ENCODE data around the gene IQSEC3.
"Not testable (repeated sequence)": the region's sequence is repeated elsewhere in the genome, so short reads cannot be mapped to it uniquely, and the experiment has no call there.

The IQSEC3 gene

GRCh38 chr12:53735-54730 lies 12.5 kb upstream of the IQSEC3 start:
- Histone ChIP-seq H3K4me1 (ENCODE audit: insufficient read depth, low read length) (peaks cover 13% of the 10 kb centered on the region; the same call in 1 of the 2 replicates), H3K36me3 (ENCODE audit: insufficient read depth, low read length) (no peaks in the 10 kb centered on the region), H3K4me3 (ENCODE audit: low read length) (no peak overlapping the region), H3K9me3 (ENCODE audit: insufficient read depth, low read depth, low read length) (peaks cover 5% of the 10 kb centered on the region; the same call in 1 of the 2 replicates), H3K9ac (ENCODE audit: low read depth, low read length) (no peak overlapping the region), H3K27ac (ENCODE audit: low read depth, low read length) (no peak overlapping the region), H3K27me3 (ENCODE audit: insufficient read depth, low read length) (0 out of 2 replicates have a peak, but pooled peaks cover 7% of the 10 kb centered on the region)
- WGBS, result 50% methylated on average over 4 of the region's 4 CpGs

- Histone ChIP-seq H3K9ac (ENCODE audit: low read depth, low read length) (no peak overlapping the region), H3K9me3 (ENCODE audit: insufficient read depth, low read depth, low read length) (peaks cover 7% of the 10 kb centered on the region; the same call in 1 of the 2 replicates), H3K4me1 (ENCODE audit: insufficient read depth, low read length) (peaks cover 13% of the 10 kb centered on the region; the same call in 1 of the 2 replicates), H3K4me3 (ENCODE audit: low read length) (no peak overlapping the region), H3K27ac (ENCODE audit: low read depth, low read length) (no peak overlapping the region), H3K36me3 (ENCODE audit: insufficient read depth, low read length) (no peaks in the 10 kb centered on the region), H3K27me3 (ENCODE audit: insufficient read depth, low read length) (0 out of 2 replicates have a peak, but pooled peaks cover 7% of the 10 kb centered on the region)
- 79% methylated on average over 13 of the region's 13 CpGs for WGBS
Measured at GRCh38 chr12:54750-55535, 11.6 kb upstream of the IQSEC3 start.

GRCh38 chr12:56683-57346 lies 9.8 kb upstream of the IQSEC3 start:
- H3K36me3 ChIP-seq (ENCODE audit: insufficient read depth, low read length), result no peaks in the 10 kb centered on the region
- H3K9me3 ChIP-seq (ENCODE audit: insufficient read depth, low read depth, low read length), result peaks cover 7% of the 10 kb centered on the region; the same call in 1 of the 2 replicates
- H3K27me3 ChIP-seq (ENCODE audit: insufficient read depth, low read length), result 0 out of 2 replicates have a peak, but pooled peaks cover 7% of the 10 kb centered on the region
- H3K9ac ChIP-seq (ENCODE audit: low read depth, low read length), result no peak overlapping the region
- no peak overlapping the region for H3K27ac ChIP-seq (ENCODE audit: low read depth, low read length)
- H3K4me1 ChIP-seq (ENCODE audit: insufficient read depth, low read length), result peaks cover 13% of the 10 kb centered on the region; the same call in 1 of the 2 replicates
- H3K4me3 ChIP-seq (ENCODE audit: low read length), result no peak overlapping the region
- 55% methylated on average over 7 of the region's 7 CpGs for WGBS

GRCh38 chr12:57539-57938 lies 9.0 kb upstream of the IQSEC3 start:
- no peak overlapping the region for H3K4me3 ChIP-seq (ENCODE audit: low read length)
- H3K27ac ChIP-seq (ENCODE audit: low read depth, low read length), result no peak overlapping the region
- H3K36me3 ChIP-seq (ENCODE audit: insufficient read depth, low read length), result no peaks in the 10 kb centered on the region
- WGBS, result 58% methylated on average over 7 of the region's 7 CpGs
- 0 out of 2 replicates have a peak, but pooled peaks cover 7% of the 10 kb centered on the region for H3K27me3 ChIP-seq (ENCODE audit: insufficient read depth, low read length)
- no peak overlapping the region for H3K9ac ChIP-seq (ENCODE audit: low read depth, low read length)
- H3K4me1 ChIP-seq (ENCODE audit: insufficient read depth, low read length), result peaks cover 13% of the 10 kb centered on the region; the same call in 1 of the 2 replicates
- H3K9me3 ChIP-seq (ENCODE audit: insufficient read depth, low read depth, low read length), result peaks cover 7% of the 10 kb centered on the region; the same call in 1 of the 2 replicates

- H3K36me3 ChIP-seq (ENCODE audit: insufficient read depth, low read length), result no peaks in the 10 kb centered on the region
- H3K27me3 ChIP-seq (ENCODE audit: insufficient read depth, low read length), result 0 out of 2 replicates have a peak, but pooled peaks cover 7% of the 10 kb centered on the region
- no peak overlapping the region for H3K27ac ChIP-seq (ENCODE audit: low read depth, low read length)
- no peak overlapping the region for H3K9ac ChIP-seq (ENCODE audit: low read depth, low read length)
- peaks cover 13% of the 10 kb centered on the region; the same call in 1 of the 2 replicates for H3K4me1 ChIP-seq (ENCODE audit: insufficient read depth, low read length)
- peaks cover 7% of the 10 kb centered on the region; the same call in 1 of the 2 replicates for H3K9me3 ChIP-seq (ENCODE audit: insufficient read depth, low read depth, low read length)
- no peak overlapping the region for H3K4me3 ChIP-seq (ENCODE audit: low read length)
Measured at GRCh38 chr12:58832-59231, 7.7 kb upstream of the IQSEC3 start.

GRCh38 chr12:61845-62244 lies 4.7 kb upstream of the IQSEC3 start:
- H3K27me3 ChIP-seq (ENCODE audit: insufficient read depth, low read length); H3K27ac ChIP-seq (ENCODE audit: low read depth, low read length); H3K9ac ChIP-seq (ENCODE audit: low read depth, low read length): not testable (repeated sequence)

GRCh38 chr12:65491-66063 lies 990 bp upstream of the IQSEC3 start:
- not testable (repeated sequence) for H3K27ac ChIP-seq (ENCODE audit: low read depth, low read length); H3K4me1 ChIP-seq (ENCODE audit: insufficient read depth, low read length); H3K9me3 ChIP-seq (ENCODE audit: insufficient read depth, low read depth, low read length); H3K9ac ChIP-seq (ENCODE audit: low read depth, low read length); H3K36me3 ChIP-seq (ENCODE audit: insufficient read depth, low read length)
- WGBS, result 66% methylated on average over 3 of the region's 4 CpGs
- Histone ChIP-seq H3K27me3 (ENCODE audit: insufficient read depth, low read length) (peaks cover 34% of the 10 kb centered on the region), H3K4me3 (ENCODE audit: low read length) (peak overlapping the region; percentile 30; the same call in 1 of the 2 replicates)

More at GRCh38 chr12:61845-62244, 4.7 kb upstream of the IQSEC3 start:
- H3K36me3 ChIP-seq (ENCODE audit: insufficient read depth, low read length); H3K4me1 ChIP-seq (ENCODE audit: insufficient read depth, low read length); H3K4me3 ChIP-seq (ENCODE audit: low read length); H3K9me3 ChIP-seq (ENCODE audit: insufficient read depth, low read depth, low read length): not testable (repeated sequence)

- H3K27me3 ChIP-seq (ENCODE audit: insufficient read depth, low read length), result peaks cover 43% of the 10 kb centered on the region
- 6% methylated on average over 31 of the region's 66 CpGs for WGBS
- not testable (repeated sequence) for H3K9ac ChIP-seq (ENCODE audit: low read depth, low read length); H3K4me1 ChIP-seq (ENCODE audit: insufficient read depth, low read length); H3K36me3 ChIP-seq (ENCODE audit: insufficient read depth, low read length); H3K9me3 ChIP-seq (ENCODE audit: insufficient read depth, low read depth, low read length); H3K27ac ChIP-seq (ENCODE audit: low read depth, low read length)
- peak overlapping the region; percentile 52 for H3K4me3 ChIP-seq (ENCODE audit: low read length)
Measured at GRCh38 chr12:66782-67504, 376 bp downstream of the IQSEC3 start.

GRCh38 chr12:69677-70076 lies 3.1 kb downstream of the IQSEC3 start:
- H3K4me3 ChIP-seq (ENCODE audit: low read length); H3K9ac ChIP-seq (ENCODE audit: low read depth, low read length); H3K27ac ChIP-seq (ENCODE audit: low read depth, low read length); H3K36me3 ChIP-seq (ENCODE audit: insufficient read depth, low read length); H3K4me1 ChIP-seq (ENCODE audit: insufficient read depth, low read length); H3K9me3 ChIP-seq (ENCODE audit: insufficient read depth, low read depth, low read length): not testable (repeated sequence)
- 73% methylated on average over 6 of the region's 6 CpGs for WGBS
- peaks cover 43% of the 10 kb centered on the region for H3K27me3 ChIP-seq (ENCODE audit: insufficient read depth, low read length)

GRCh38 chr12:70541-70940 lies 4.0 kb downstream of the IQSEC3 start:
- H3K4me3 ChIP-seq (ENCODE audit: low read length); H3K27ac ChIP-seq (ENCODE audit: low read depth, low read length); H3K9me3 ChIP-seq (ENCODE audit: insufficient read depth, low read depth, low read length); H3K9ac ChIP-seq (ENCODE audit: low read depth, low read length); H3K36me3 ChIP-seq (ENCODE audit: insufficient read depth, low read length); H3K4me1 ChIP-seq (ENCODE audit: insufficient read depth, low read length): not testable (repeated sequence)
- peaks cover 37% of the 10 kb centered on the region for H3K27me3 ChIP-seq (ENCODE audit: insufficient read depth, low read length)
- WGBS, result 84% methylated on average over 2 of the region's 2 CpGs

Data from HUES64 (cell line).